ENCODE measurements around the gene FCRL2. TPM values are rescaled to one million over a fixed set of nuclear protein-coding genes. Genes with fewer than 3 reads are reported as not detected.

The FCRL2 gene
- 1.3 TPM for total RNA-seq (2013)
- polyA plus RNA-seq = under 1 TPM in 1 of 3 donors, not detected in 2; 0.65 TPM
- 0.28 and 0.40 TPM in 2 replicates for polyA minus RNA-seq
- total RNA-seq = 0 to 2.0 (median 0.13) reads per million in 11 experiments

GRCh38 chr1:157776971-157777391 is at the start of gene FCRL2:
FCRL2 (minus strand) TSS chr1:157777132; CDS start chr1:157777073, 59 bp downstream.
- no peak for DNase-seq
- Mint-ChIP-seq H3K4me1 (peaks cover 27% of the 10 kb centered on the region), H3K4me3 (no peak within 1 kb of the TSS), H3K27me3 (ENCODE audit: low read depth in 3 of 3) (peaks cover 4 to 17% (median 12%) of the 10 kb centered on the region in 3 donors), H3K36me3 (peaks cover 0 to 2% of the 10 kb centered on the region in 2 donors), H3K27ac (no peak within 1 kb of the TSS), H3K9me3 (peaks cover 0 to 5% (median 0%) of the 10 kb centered on the region in 7 donors)
- Histone ChIP-seq H3K79me2 (ENCODE audit: insufficient read depth, low read length) (no peaks in the 10 kb centered on the region), H3K4me2 (replicated peaks; ENCODE audit: extremely low read depth, low read length, poor library complexity, severe bottlenecking) (no peak within 1 kb of the TSS), H3K36me3 (replicated peaks in 1 of 2; ENCODE audit: control insufficient read depth in 1 of 2, insufficient read depth in 2 of 2, low read length in 2 of 2) (no peaks in the 10 kb centered on the region), H3K27ac (ENCODE audit: low read depth in 1 of 2, low read length in 2 of 2) (no peak within 1 kb of the TSS), H3K9me3 (replicated peaks in 1 of 2; ENCODE audit: control insufficient read depth in 1 of 2, insufficient read depth in 1 of 2, low read length in 2 of 2) (no peaks in the 10 kb centered on the region), H3K9ac (ENCODE audit: insufficient read depth, low read length, poor library complexity, severe bottlenecking) (no peak within 1 kb of the TSS), H3K27me3 (ENCODE audit: control insufficient read depth in 2 of 2, insufficient read depth in 2 of 2, low read length in 2 of 2) (peaks cover 0 to 6% of the 10 kb centered on the region in 2 donors), H4K20me1 (ENCODE audit: insufficient read depth, low read length) (no peaks in the 10 kb centered on the region), H2AFZ (ENCODE audit: insufficient read depth, low read depth, low read length, poor library complexity, severe bottlenecking) (no peak within 1 kb of the TSS), H3K4me3 (replicated peaks in 1 of 3; ENCODE audit: low read depth in 2 of 3, low read length in 3 of 3) (no peak within 1 kb of the TSS), H3K4me1 (ENCODE audit: control insufficient read depth in 1 of 2, insufficient read depth in 2 of 2, low read length in 2 of 2) (peaks cover 13 to 22% of the 10 kb centered on the region in 2 donors)
- TF ChIP-seq, protein P1, sequence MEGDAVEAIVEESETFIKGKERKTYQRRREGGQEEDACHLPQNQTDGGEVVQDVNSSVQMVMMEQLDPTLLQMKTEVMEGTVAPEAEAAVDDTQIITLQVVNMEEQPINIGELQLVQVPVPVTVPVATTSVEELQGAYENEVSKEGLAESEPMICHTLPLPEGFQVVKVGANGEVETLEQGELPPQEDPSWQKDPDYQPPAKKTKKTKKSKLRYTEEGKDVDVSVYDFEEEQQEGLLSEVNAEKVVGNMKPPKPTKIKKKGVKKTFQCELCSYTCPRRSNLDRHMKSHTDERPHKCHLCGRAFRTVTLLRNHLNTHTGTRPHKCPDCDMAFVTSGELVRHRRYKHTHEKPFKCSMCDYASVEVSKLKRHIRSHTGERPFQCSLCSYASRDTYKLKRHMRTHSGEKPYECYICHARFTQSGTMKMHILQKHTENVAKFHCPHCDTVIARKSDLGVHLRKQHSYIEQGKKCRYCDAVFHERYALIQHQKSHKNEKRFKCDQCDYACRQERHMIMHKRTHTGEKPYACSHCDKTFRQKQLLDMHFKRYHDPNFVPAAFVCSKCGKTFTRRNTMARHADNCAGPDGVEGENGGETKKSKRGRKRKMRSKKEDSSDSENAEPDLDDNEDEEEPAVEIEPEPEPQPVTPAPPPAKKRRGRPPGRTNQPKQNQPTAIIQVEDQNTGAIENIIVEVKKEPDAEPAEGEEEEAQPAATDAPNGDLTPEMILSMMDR (IDR thresholded peaks at IDR 0.05) = no peak
- intact Hi-C loops (cut with micrococcal nuclease) = no loop called here
- 0% methylated on average over 1 of the region's 1 CpG for WGBS (ENCODE audit: insufficient coverage)

DNA sequence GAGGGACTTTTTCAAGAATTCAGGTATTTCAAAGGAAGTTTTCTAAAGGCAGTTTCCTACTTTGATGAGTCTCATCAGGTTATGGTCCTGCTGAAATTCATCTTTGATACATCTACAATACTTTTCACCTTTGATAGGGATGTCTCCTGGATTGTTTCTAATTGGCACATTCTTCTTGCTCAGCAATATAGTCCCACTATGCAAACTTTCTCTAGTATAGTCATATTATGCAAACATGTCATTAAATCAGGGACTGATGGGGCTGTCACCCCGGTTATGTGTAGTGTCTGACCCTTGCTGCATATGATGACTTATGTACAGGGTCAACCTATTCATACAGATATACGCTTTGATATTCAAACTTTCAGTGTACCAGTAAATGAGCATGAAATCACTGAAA is 43.4 kb upstream of the FCRL2 start:
- no peaks in the 10 kb centered on the region for H3K9me3 ChIP-seq (replicated peaks in 1 of 2; ENCODE audit: control insufficient read depth in 1 of 2, insufficient read depth in 1 of 2, low read length in 2 of 2)
- DNase-seq = no peak
- no peaks in the 10 kb centered on the region for H3K36me3 Mint-ChIP-seq
- H3K9me3 Mint-ChIP-seq = peaks cover 0 to 2% (median 0%) of the 10 kb centered on the region in 7 donors
- no peak overlapping the region for H3K27ac ChIP-seq (ENCODE audit: low read depth in 1 of 2, low read length in 2 of 2)
- H3K27me3 ChIP-seq (ENCODE audit: control insufficient read depth in 2 of 2, insufficient read depth in 2 of 2, low read length in 2 of 2) = peaks cover 0 to 5% of the 10 kb centered on the region in 2 donors
- no peaks in the 10 kb centered on the region for H4K20me1 ChIP-seq (ENCODE audit: insufficient read depth, low read length)
- no peaks in the 10 kb centered on the region for H3K79me2 ChIP-seq (ENCODE audit: insufficient read depth, low read length)
- H3K4me1 ChIP-seq (ENCODE audit: control insufficient read depth in 1 of 2, insufficient read depth in 2 of 2, low read length in 2 of 2) = peaks cover 23 to 27% of the 10 kb centered on the region in 2 donors
- intact Hi-C loops (cut with micrococcal nuclease) = no loop called here
- no peak overlapping the region for H2AFZ ChIP-seq (ENCODE audit: insufficient read depth, low read depth, low read length, poor library complexity, severe bottlenecking)
- TF ChIP-seq, protein P1 (IDR thresholded peaks at IDR 0.05) = no peak
- H3K4me3 ChIP-seq (replicated peaks in 1 of 3; ENCODE audit: low read depth in 2 of 3, low read length in 3 of 3) = no peak overlapping the region
- H3K27me3 Mint-ChIP-seq (ENCODE audit: low read depth in 3 of 3) = peaks cover 1 to 16% (median 2%) of the 10 kb centered on the region in 3 donors
- H3K27ac Mint-ChIP-seq = no peak overlapping the region
- H3K4me1 Mint-ChIP-seq = no peaks in the 10 kb centered on the region
- no CpG with 5 or more reads among the region's 2 CpGs for whole genome bisulfite sequencing (ENCODE audit: insufficient coverage)
- H3K4me2 ChIP-seq (replicated peaks; ENCODE audit: extremely low read depth, low read length, poor library complexity, severe bottlenecking) = no peak overlapping the region
- H3K4me3 Mint-ChIP-seq = no peak overlapping the region
- H3K9ac ChIP-seq (ENCODE audit: insufficient read depth, low read length, poor library complexity, severe bottlenecking) = no peak overlapping the region
- H3K36me3 ChIP-seq (replicated peaks in 1 of 2; ENCODE audit: control insufficient read depth in 1 of 2, insufficient read depth in 2 of 2, low read length in 2 of 2) = no peaks in the 10 kb centered on the region
